Thyroid gland (tissue), 4 donors: Measurements from ENCODE around the gene ACSS1.

ENCODE experiments used
- CTCF ChIP-seq, 6 experiments: fragments of 200-600 bp in 3 of 6; fragments of 450-650 bp in 3 of 6; sonication (generic) in 3 of 6; IDR thresholded peaks; one replicate each; pipeline ENCODE4 v1.5.1; 2016 to 2019; ENCODE audit warnings: antibody characterized with exemption in 6 of 6, mild to moderate bottlenecking in 2 of 6, inconsistent platforms in 1 of 6, moderate library complexity in 1 of 6
- POLR2A ChIP-seq, 2 donors: fragments of 450-650 bp; IDR thresholded peaks; one replicate each; pipeline ENCODE4 v1.6.1; 2017; ENCODE audit warnings: antibody characterized with exemption in 2 of 2, mild to moderate bottlenecking in 2 of 2, moderate library complexity in 1 of 2

DNA sequence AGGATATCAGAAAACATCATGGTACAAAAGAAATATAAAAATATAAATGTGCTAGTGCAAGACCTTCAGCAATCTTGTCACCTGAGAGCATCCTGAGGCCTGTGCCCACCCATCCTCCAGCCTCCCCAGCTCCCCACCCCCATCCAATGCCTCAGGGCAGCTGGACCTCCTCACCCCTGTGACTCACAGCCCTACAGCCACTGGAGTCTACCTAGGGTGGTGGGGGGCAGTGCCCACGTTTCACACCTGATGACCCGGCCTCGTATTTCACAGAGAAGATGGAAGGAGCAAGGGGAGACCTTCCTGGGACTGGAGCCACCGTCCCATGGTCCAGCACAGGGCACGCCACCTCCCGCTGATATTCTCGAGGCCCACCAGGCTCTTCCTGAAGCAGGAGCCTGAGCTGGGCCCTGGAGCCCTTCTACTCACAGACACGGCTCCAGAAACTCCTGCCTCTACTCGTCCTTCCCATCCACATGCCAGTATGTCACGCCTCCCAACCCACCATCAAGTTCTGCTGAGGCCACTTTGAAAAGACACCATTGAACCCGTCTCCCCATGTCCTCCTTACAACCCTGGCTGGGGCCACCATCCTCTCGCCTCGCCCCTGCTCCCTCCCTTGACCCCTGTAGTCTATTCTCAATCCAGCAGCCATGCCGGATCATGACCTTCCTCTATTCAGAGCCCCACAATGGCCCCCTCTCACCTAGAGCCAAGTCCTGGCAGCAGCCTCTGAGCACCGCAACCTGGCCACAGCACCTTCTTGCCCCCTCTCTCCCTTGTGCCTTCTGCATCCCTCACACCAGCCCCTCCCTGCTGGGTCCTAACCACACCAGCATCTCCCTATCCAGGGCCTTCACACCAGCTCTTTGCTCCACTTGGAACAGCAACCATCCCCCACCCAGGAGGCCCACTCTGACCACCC lies 78.6 kb downstream of the ACSS1 start:
- no peak for TF ChIP-seq CTCF (IDR thresholded peaks at IDR 0.05)
- no peak for TF ChIP-seq POLR2A (IDR thresholded peaks at IDR 0.05)
